ENCODE measurements around the gene TMEM88.
A peak's percentile ranks its signal among the peaks of the same experiment; 100 is the strongest.

The TMEM88 gene

DNA sequence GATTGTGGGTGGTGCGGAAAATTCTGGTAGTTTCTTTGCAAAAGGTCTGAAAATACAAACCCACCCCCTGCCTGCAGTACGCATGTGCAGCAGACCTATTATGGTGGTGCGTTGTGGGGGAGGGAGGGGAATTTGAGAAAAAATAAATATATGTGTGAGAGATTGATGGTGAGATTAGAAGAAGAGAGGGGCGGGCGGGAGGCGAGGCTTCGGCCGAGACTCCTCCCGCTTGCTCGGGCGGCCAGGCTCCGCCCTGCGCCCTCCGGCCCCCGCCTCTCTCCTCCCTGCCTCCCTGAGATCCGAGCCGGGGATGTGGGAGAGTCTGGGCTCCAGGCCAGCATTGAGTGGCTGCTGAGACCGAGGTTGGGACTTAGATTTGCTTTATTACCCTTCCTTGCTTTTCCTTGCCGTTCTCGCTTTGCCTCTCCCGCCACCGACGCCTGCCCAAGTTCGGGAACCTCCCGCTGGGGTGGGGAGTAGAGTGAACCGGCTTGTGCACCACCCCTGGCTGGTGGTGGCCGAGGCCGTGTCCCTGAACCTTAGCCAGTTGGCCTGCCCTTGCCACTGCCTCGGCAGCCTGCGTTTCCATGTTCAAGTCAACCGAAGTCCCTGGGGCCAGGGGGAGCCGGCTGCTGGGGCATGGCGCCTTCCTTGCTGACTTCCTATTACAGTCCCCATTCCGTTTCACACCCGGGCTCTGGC lies 32.8 kb downstream of the TMEM88 start:
- peak; percentile 71 for DNase-seq (ENCODE audit: low read depth)
- TF ChIP-seq, protein P1, sequence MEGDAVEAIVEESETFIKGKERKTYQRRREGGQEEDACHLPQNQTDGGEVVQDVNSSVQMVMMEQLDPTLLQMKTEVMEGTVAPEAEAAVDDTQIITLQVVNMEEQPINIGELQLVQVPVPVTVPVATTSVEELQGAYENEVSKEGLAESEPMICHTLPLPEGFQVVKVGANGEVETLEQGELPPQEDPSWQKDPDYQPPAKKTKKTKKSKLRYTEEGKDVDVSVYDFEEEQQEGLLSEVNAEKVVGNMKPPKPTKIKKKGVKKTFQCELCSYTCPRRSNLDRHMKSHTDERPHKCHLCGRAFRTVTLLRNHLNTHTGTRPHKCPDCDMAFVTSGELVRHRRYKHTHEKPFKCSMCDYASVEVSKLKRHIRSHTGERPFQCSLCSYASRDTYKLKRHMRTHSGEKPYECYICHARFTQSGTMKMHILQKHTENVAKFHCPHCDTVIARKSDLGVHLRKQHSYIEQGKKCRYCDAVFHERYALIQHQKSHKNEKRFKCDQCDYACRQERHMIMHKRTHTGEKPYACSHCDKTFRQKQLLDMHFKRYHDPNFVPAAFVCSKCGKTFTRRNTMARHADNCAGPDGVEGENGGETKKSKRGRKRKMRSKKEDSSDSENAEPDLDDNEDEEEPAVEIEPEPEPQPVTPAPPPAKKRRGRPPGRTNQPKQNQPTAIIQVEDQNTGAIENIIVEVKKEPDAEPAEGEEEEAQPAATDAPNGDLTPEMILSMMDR (IDR thresholded peaks at IDR 0.05; ENCODE audit: insufficient read depth, low read depth, low read length, missing control alignments) = no peak

DNA sequence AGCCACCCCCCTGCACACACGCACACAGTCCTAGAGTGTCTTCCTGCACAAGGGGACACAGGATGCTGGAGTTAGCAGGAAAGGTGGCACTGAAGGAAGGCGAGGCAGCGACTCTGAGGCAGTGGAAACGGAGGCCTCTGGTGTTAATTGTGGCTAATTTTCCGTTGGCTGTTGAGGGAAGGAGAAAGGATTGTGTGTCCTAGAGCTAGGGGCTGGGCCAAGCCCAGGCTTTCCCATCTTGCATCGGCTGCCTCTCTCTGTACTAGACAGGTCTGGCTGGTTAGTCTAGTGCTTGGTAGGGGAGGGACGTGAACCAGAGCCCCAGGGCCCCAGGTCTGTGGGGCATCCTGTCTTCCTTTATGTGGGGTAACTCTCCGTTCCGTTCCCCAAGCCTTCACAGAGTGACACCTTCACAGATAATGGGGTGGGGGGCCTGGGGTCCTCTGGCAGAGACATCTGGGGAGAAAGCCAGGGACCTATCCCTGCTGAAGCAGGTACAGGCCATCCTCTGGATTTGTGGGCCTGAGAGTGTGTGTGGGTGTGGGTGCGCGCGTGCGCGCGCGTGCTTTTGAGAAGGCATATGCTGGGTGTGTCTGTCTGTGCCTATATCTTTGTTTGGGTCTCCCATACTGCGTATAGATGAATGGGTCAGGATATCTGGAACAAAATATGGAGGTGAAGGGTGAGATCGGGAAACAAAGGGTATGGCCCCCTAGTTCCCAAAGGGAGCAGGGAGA lies 33.5 kb downstream of the TMEM88 start, which contains the start of gene CHD3:
CHD3 (plus strand) TSS at position 606 of the 737 bp plus-strand sequence. CDS start 212 bp downstream, outside the sequence.
- peak within 1 kb of the TSS; percentile 71 for H3K4me3 ChIP-seq (ENCODE audit: low read depth, low read length)
- TF ChIP-seq, protein P1 (IDR thresholded peaks at IDR 0.05; ENCODE audit: insufficient read depth, low read depth, low read length, missing control alignments) = no peak
- DNase-seq (ENCODE audit: low read depth) = no peak

More for the DNA sequence above, 32.8 kb downstream of the TMEM88 start:
- H3K4me3 ChIP-seq (ENCODE audit: low read depth, low read length) = peak overlapping the region; percentile 71

DNA sequence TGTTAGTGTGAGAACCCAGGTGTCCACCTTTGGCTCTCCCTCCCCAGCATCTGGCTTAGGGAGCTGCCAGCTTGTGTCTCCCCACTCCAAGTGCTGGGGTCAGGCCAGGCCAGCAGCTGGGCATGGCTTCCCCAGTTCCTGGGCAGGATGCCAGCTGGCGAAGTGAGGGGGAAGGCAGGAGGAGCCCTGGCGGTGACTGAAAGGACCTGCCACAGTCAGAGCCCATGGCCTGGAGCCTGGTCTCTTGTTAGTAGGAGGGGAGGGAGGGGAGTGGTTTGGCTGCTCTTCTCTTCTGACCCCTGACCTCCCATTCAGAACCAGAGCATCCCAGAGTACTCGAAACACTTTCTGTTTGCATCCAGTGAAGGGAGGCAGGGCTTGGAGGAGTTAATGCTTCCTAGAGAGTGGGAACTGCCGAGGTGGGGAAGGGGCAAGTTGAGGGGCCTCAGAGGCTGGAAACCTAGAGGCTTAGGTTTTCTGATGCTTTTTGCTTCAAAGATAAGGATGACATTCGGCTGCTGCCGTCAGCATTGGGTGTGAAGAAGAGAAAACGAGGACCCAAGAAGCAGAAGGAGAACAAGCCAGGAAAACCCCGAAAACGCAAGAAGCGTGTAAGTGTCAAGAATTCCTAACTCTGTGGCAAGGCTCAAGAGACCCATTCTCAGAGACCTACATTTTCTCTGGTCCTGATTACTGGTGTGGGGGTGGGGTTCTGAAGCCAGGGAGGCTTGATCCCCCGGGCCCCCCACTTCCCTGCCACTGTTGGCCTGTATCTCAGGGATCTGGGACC lies 34.5 kb downstream of the TMEM88 start:
- peak; percentile 45 for DNase-seq (ENCODE audit: low read depth)
- no peak overlapping the region for H3K4me3 ChIP-seq (ENCODE audit: low read depth, low read length)
- TF ChIP-seq, protein P1 (IDR thresholded peaks at IDR 0.05; ENCODE audit: insufficient read depth, low read depth, low read length, missing control alignments) = no peak

DNA sequence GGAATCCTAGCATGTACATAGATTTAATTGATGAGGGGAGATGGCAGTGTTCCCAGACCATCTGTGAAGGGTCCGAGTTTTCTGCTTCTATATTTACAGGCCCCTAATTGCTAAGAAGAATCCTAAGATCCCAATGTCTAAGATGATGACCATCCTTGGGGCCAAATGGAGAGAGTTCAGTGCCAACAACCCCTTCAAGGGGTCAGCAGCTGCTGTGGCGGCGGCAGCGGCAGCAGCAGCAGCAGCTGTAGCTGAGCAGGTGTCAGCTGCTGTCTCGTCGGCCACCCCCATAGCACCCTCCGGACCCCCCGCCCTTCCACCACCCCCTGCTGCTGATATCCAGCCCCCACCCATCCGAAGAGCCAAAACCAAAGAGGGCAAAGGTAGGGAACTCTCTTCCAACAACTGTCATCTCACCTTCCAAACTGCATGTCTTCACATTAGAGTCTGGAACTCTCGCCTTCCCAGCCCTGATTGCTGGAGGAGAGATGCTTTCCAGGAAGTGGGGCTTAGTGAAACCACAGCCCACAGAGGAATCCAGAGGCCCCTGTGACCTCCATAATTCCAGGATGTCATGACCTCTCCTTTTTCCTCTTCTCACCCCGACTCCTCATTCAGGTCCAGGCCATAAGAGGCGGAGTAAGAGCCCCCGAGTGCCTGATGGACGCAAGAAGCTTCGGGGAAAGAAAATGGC lies 38.5 kb downstream of the TMEM88 start:
- TF ChIP-seq, protein P1 (IDR thresholded peaks at IDR 0.05; ENCODE audit: insufficient read depth, low read depth, low read length, missing control alignments) = no peak
- no peak for DNase-seq (ENCODE audit: low read depth)
- H3K4me3 ChIP-seq (ENCODE audit: low read depth, low read length) = no peak overlapping the region

DNA sequence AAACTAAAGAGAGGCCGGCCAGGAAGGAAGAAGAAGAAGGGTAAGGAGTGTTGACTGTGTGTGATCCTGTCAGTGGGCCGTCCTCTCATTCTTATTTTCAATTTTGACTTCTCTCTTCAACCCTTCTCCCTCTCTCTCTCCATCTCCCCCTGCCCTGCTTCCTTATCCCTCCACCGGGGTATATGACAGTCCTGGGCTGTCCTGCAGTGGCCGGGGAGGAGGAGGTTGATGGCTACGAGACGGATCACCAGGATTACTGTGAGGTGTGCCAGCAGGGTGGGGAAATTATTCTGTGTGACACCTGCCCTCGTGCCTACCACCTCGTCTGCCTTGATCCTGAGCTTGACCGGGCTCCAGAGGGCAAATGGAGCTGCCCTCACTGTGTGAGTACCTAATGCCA lies 39.4 kb downstream of the TMEM88 start:
- no peak for DNase-seq (ENCODE audit: low read depth)
- TF ChIP-seq, protein P1 (IDR thresholded peaks at IDR 0.05; ENCODE audit: insufficient read depth, low read depth, low read length, missing control alignments) = no peak
- H3K4me3 ChIP-seq (ENCODE audit: low read depth, low read length) = no peak overlapping the region

- TF ChIP-seq, protein P1 (IDR thresholded peaks at IDR 0.05; ENCODE audit: insufficient read depth, low read depth, low read length, missing control alignments) = no peak
- DNase-seq (ENCODE audit: low read depth) = no peak
- no peak overlapping the region for H3K4me3 ChIP-seq (ENCODE audit: low read depth, low read length)
Measured at GRCh38 chr17:7894866-7895265, 40.0 kb downstream of the TMEM88 start.
